Measurements from ENCODE around the gene SFMBT2.
A peak's percentile ranks its signal among the peaks of the same experiment; 100 is the strongest.

SFMBT2 gene

GRCh38 chr10:7130191-7130911 lies 280.5 kb downstream of the SFMBT2 start:
- Histone ChIP-seq H3K36me3 (ENCODE audit: control insufficient read depth in 1 of 2, insufficient read depth in 2 of 2, low read length in 2 of 2) (no peaks in the 10 kb centered on the region), H3K79me1 (ENCODE audit: low read length) (no peaks in the 10 kb centered on the region), H3K14ac (ENCODE audit: low read length) (no peak overlapping the region), H2BK12ac (ENCODE audit: low read length) (no peak overlapping the region), H4K91ac (ENCODE audit: low read depth, low read length) (no peak overlapping the region), H3K79me2 (ENCODE audit: control insufficient read depth, insufficient read depth, low read length, poor library complexity) (no peaks in the 10 kb centered on the region), H2BK5ac (ENCODE audit: low read depth, low read length, poor library complexity) (no peak overlapping the region), H3K4me3 (ENCODE audit: low read depth, low read length) (no peak overlapping the region), H2AK5ac (ENCODE audit: low read length) (no peak overlapping the region), H3K4me1 (ENCODE audit: control insufficient read depth in 1 of 2, insufficient read depth in 2 of 2, low read length in 2 of 2) (no peaks in the 10 kb centered on the region), H3K9me3 (ENCODE audit: insufficient read depth, low read depth, low read length) (no peaks in the 10 kb centered on the region), H2BK120ac (ENCODE audit: insufficient read depth, low read length, poor library complexity) (no peak overlapping the region), H3K27me3 (ENCODE audit: insufficient read depth, low read length) (no peaks in the 10 kb centered on the region), H3K9ac (ENCODE audit: low read length) (no peak overlapping the region), H3K4me2 (ENCODE audit: low read length) (no peak overlapping the region), H3K4ac (ENCODE audit: low read depth, low read length) (no peak overlapping the region), H3K18ac (ENCODE audit: low read length) (no peak overlapping the region), H3K23ac (ENCODE audit: low read length) (no peak overlapping the region), H3K27ac (ENCODE audit: low read depth, low read length) (no peak overlapping the region), H4K12ac (ENCODE audit: low read depth, low read length) (no peak overlapping the region), H4K8ac (ENCODE audit: low read depth, low read length) (no peak overlapping the region), H2AFZ (ENCODE audit: insufficient read depth, low read length, poor library complexity) (no peak overlapping the region)
- DNase-seq: no peak
- WGBS (ENCODE audit: extremely low coverage, insufficient coverage, insufficient read length): no CpG with 5 or more reads among the region's 11 CpGs

DNA sequence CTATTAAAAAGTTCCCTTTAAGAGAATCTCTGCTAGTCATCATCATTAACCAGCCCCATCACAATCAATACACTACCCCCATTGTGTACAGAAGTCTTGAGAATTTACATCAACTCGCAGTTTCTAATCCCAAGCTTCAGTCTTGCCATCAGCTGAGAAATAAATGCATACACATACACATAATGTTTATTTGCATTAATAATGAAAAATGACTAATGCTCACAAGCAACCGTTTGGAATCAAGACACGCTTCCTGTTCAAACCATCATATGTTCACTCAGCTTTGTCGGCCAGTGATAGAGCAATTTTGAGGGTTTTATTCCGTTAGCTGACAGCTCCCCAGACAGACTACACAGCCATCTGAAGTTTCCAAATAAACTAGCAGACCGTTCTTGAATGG lies 287.1 kb downstream of the SFMBT2 start:
- no peak for DNase-seq
- no peak overlapping the region for H3K14ac ChIP-seq (ENCODE audit: low read length)
- no peak overlapping the region for H4K8ac ChIP-seq (ENCODE audit: low read depth, low read length)
- no peaks in the 10 kb centered on the region for H3K9me3 ChIP-seq (ENCODE audit: insufficient read depth, low read depth, low read length)
- H3K4me2 ChIP-seq (ENCODE audit: low read length): no peak overlapping the region
- no peaks in the 10 kb centered on the region for H3K79me2 ChIP-seq (ENCODE audit: control insufficient read depth, insufficient read depth, low read length, poor library complexity)
- H2BK12ac ChIP-seq (ENCODE audit: low read length): no peak overlapping the region
- no peak overlapping the region for H3K27ac ChIP-seq (ENCODE audit: low read depth, low read length)
- no peak overlapping the region for H3K9ac ChIP-seq (ENCODE audit: low read length)
- H2AK5ac ChIP-seq (ENCODE audit: low read length): no peak overlapping the region
- no peak overlapping the region for H4K91ac ChIP-seq (ENCODE audit: low read depth, low read length)
- no peak overlapping the region for H2BK120ac ChIP-seq (ENCODE audit: insufficient read depth, low read length, poor library complexity)
- H3K18ac ChIP-seq (ENCODE audit: low read length): no peak overlapping the region
- no peaks in the 10 kb centered on the region for H3K36me3 ChIP-seq (ENCODE audit: control insufficient read depth in 1 of 2, insufficient read depth in 2 of 2, low read length in 2 of 2)
- H2BK5ac ChIP-seq (ENCODE audit: low read depth, low read length, poor library complexity): no peak overlapping the region
- H3K4me1 ChIP-seq (ENCODE audit: control insufficient read depth in 1 of 2, insufficient read depth in 2 of 2, low read length in 2 of 2): no peaks in the 10 kb centered on the region
- WGBS (ENCODE audit: extremely low coverage, insufficient coverage, insufficient read length): no CpG with 5 or more reads among the region's 6 CpGs
- no peak overlapping the region for H2AFZ ChIP-seq (ENCODE audit: insufficient read depth, low read length, poor library complexity)
- H3K27me3 ChIP-seq (ENCODE audit: insufficient read depth, low read length): no peaks in the 10 kb centered on the region
- no peaks in the 10 kb centered on the region for H3K79me1 ChIP-seq (ENCODE audit: low read length)
- no peak overlapping the region for H3K23ac ChIP-seq (ENCODE audit: low read length)
- no peak overlapping the region for H4K12ac ChIP-seq (ENCODE audit: low read depth, low read length)
- H3K4me3 ChIP-seq (ENCODE audit: low read depth, low read length): no peak overlapping the region
- no peak overlapping the region for H3K4ac ChIP-seq (ENCODE audit: low read depth, low read length)

DNA sequence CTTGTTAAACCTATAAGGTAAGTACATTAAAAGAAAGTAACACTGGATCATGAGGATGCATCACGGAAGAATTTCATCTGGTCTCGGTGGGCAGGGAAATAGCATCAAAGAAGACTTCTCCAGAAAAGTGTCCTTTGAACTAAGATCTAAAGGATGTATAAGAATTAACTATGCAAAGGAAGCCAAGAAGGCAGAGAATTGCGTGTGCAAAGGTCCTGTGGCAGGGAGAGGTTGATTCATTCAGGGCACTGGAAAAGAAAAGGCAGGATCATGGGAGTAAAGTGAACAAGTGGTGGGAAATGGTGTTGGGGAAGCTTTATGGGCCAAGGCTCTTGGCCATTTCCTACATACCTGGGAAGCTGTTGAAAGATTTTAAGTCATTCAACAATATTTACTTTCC lies 288.3 kb downstream of the SFMBT2 start:
- Histone ChIP-seq H2BK120ac (ENCODE audit: insufficient read depth, low read length, poor library complexity) (no peak overlapping the region), H3K4ac (ENCODE audit: low read depth, low read length) (no peak overlapping the region), H4K12ac (ENCODE audit: low read depth, low read length) (no peak overlapping the region), H3K79me1 (ENCODE audit: low read length) (no peaks in the 10 kb centered on the region), H4K8ac (ENCODE audit: low read depth, low read length) (no peak overlapping the region), H2AFZ (ENCODE audit: insufficient read depth, low read length, poor library complexity) (no peak overlapping the region), H3K27me3 (ENCODE audit: insufficient read depth, low read length) (no peaks in the 10 kb centered on the region), H3K79me2 (ENCODE audit: control insufficient read depth, insufficient read depth, low read length, poor library complexity) (no peaks in the 10 kb centered on the region), H3K4me2 (ENCODE audit: low read length) (no peak overlapping the region), H3K4me3 (ENCODE audit: low read depth, low read length) (no peak overlapping the region), H3K27ac (ENCODE audit: low read depth, low read length) (no peak overlapping the region), H2BK12ac (ENCODE audit: low read length) (no peak overlapping the region), H3K4me1 (ENCODE audit: control insufficient read depth in 1 of 2, insufficient read depth in 2 of 2, low read length in 2 of 2) (no peaks in the 10 kb centered on the region), H4K91ac (ENCODE audit: low read depth, low read length) (no peak overlapping the region), H3K18ac (ENCODE audit: low read length) (no peak overlapping the region), H3K9me3 (ENCODE audit: insufficient read depth, low read depth, low read length) (no peaks in the 10 kb centered on the region), H2AK5ac (ENCODE audit: low read length) (no peak overlapping the region), H3K23ac (ENCODE audit: low read length) (no peak overlapping the region), H3K36me3 (ENCODE audit: control insufficient read depth in 1 of 2, insufficient read depth in 2 of 2, low read length in 2 of 2) (no peaks in the 10 kb centered on the region), H3K14ac (ENCODE audit: low read length) (no peak overlapping the region), H3K9ac (ENCODE audit: low read length) (no peak overlapping the region), H2BK5ac (ENCODE audit: low read depth, low read length, poor library complexity) (no peak overlapping the region)
- no peak for DNase-seq
- whole genome bisulfite sequencing (ENCODE audit: extremely low coverage, insufficient coverage, insufficient read length): no CpG with 5 or more reads among the region's 3 CpGs

DNA sequence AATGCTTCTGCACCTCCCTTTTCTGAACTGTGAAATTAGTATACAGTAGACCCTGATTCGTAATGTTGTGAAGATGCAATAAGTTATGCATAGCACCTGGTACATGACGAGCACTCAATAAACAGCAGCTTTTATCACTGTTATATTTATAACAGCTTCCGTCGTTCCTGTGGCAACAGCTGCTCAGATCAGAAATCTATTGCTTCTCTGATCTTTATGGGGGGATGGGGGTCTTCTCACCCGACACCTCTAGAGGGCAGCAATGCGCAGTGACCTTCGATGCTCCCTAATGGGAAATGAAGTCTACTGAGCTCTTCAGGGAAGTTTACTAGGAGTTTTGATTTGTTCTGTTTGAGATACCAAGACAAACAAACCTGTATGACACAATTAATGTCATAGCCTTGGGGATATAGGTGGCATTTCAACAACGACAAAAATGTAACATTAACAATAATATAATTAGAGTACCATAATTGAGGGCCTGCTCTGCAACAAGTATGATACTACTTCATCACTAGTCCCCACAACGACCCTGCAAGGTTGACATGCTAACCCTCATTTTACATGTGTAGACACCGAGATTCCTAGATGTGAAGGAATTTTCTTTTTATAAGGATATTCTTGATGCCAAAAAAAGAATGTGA lies 289.6 kb downstream of the SFMBT2 start:
- Histone ChIP-seq H2BK5ac (ENCODE audit: low read depth, low read length, poor library complexity) (no peak overlapping the region), H3K9ac (ENCODE audit: low read length) (no peak overlapping the region), H3K18ac (ENCODE audit: low read length) (no peak overlapping the region), H3K36me3 (ENCODE audit: control insufficient read depth in 1 of 2, insufficient read depth in 2 of 2, low read length in 2 of 2) (no peaks in the 10 kb centered on the region), H3K23ac (ENCODE audit: low read length) (no peak overlapping the region), H3K27ac (ENCODE audit: low read depth, low read length) (no peak overlapping the region), H3K14ac (ENCODE audit: low read length) (no peak overlapping the region), H4K12ac (ENCODE audit: low read depth, low read length) (no peak overlapping the region), H3K4me2 (ENCODE audit: low read length) (no peak overlapping the region), H3K4me1 (ENCODE audit: control insufficient read depth in 1 of 2, insufficient read depth in 2 of 2, low read length in 2 of 2) (no peaks in the 10 kb centered on the region), H4K91ac (ENCODE audit: low read depth, low read length) (no peak overlapping the region), H3K4ac (ENCODE audit: low read depth, low read length) (no peak overlapping the region), H3K79me1 (ENCODE audit: low read length) (no peaks in the 10 kb centered on the region), H2BK120ac (ENCODE audit: insufficient read depth, low read length, poor library complexity) (no peak overlapping the region), H3K4me3 (ENCODE audit: low read depth, low read length) (no peak overlapping the region), H2AFZ (ENCODE audit: insufficient read depth, low read length, poor library complexity) (no peak overlapping the region), H3K27me3 (ENCODE audit: insufficient read depth, low read length) (no peaks in the 10 kb centered on the region), H2AK5ac (ENCODE audit: low read length) (no peak overlapping the region), H3K79me2 (ENCODE audit: control insufficient read depth, insufficient read depth, low read length, poor library complexity) (no peaks in the 10 kb centered on the region), H4K8ac (ENCODE audit: low read depth, low read length) (no peak overlapping the region), H2BK12ac (ENCODE audit: low read length) (no peak overlapping the region), H3K9me3 (ENCODE audit: insufficient read depth, low read depth, low read length) (no peaks in the 10 kb centered on the region)
- no CpG with 5 or more reads among the region's 10 CpGs for WGBS (ENCODE audit: extremely low coverage, insufficient coverage, insufficient read length)
- peak in 1 of 2 donors; percentile 25 for DNase-seq

Measured in trophoblast cell (in vitro differentiated cells and primary cell).